Caco-2 (cell line): ENCODE results near the gene PWP2. TPM values are rescaled to one million over a fixed set of nuclear protein-coding genes. Genes with fewer than 3 reads are reported as not detected.

Experiments
- BruUV-seq: library from RNA; stranded (reverse); fragments of 400-500 nt; replicated peaks from 2 replicates; lab custom pipeline; 2021; lab: Mats Ljungman, UMichigan
- CTCF ChIA-PET: fragments of 300-600 bp; sonication (Branson Sonifier 250); formaldehyde crosslinking; loops from one replicate; lab custom pipeline; 2022; ENCODE audit warnings: antibody characterized with exemption; lab: Charles Lee
- POLR2A ChIA-PET: fragments of 300-600 bp; sonication (Branson Sonifier 250); formaldehyde crosslinking; loops from one replicate; lab custom pipeline; 2022; ENCODE audit warnings: antibody characterized with exemption; lab: Charles Lee
- DNase-seq, 2 experiments: peaks; one replicate each; pipeline versions ENCODE4 v3.0.0 to v3.0.0-alpha.2; 2020 to 2022
- H3K27me3 ChIP-seq: replicated peaks from 2 replicates; pipeline ENCODE4 v1.6.0; 2011; ENCODE audit warnings: low read length; ENCODE audit not compliant: control insufficient read depth, insufficient read depth
- H3K36me3 ChIP-seq: 2 replicates; pipeline ENCODE4 v1.5.1; 2011; ENCODE audit warnings: low read length; ENCODE audit not compliant: control insufficient read depth, insufficient read depth
- H3K4me1 ChIP-seq: fragments of 250-450 bp; sonication (Bioruptor Pico); 2 replicates; pipeline ENCODE4 v1.5.1; 2020; ENCODE audit warnings: mild to moderate bottlenecking
- H3K4me3 ChIP-seq: 2 replicates; pipeline ENCODE4 v1.5.1; 2011; ENCODE audit warnings: low read depth, mild to moderate bottlenecking, control low read depth, low read length
- H3K9me3 ChIP-seq: fragments of 250-450 bp; sonication (Bioruptor Pico); 2 replicates; pipeline ENCODE4 v1.5.1; 2020; ENCODE audit warnings: mild to moderate bottlenecking, moderate library complexity
- H3K27ac Mint-ChIP-seq: one replicate; pipeline ENCODE4 v1.8.0; 2022; ENCODE audit warnings: mixed read lengths; ENCODE audit not compliant: unreplicated experiment
- H3K27me3 Mint-ChIP-seq: one replicate; pipeline ENCODE4 v1.8.0; 2022; ENCODE audit warnings: mixed read lengths; ENCODE audit not compliant: insufficient read depth, unreplicated experiment
- H3K36me3 Mint-ChIP-seq: one replicate; pipeline ENCODE4 v1.8.0; 2022; ENCODE audit warnings: mild to moderate bottlenecking, mixed read lengths; ENCODE audit not compliant: insufficient read depth, unreplicated experiment
- H3K4me1 Mint-ChIP-seq: one replicate; pipeline ENCODE4 v1.8.0; 2022; ENCODE audit warnings: low read depth, mixed read lengths; ENCODE audit not compliant: unreplicated experiment
- H3K4me3 Mint-ChIP-seq: one replicate; pipeline ENCODE4 v1.8.0; 2022; ENCODE audit warnings: mild to moderate bottlenecking, moderate library complexity, mixed read lengths; ENCODE audit not compliant: unreplicated experiment
- H3K9me3 Mint-ChIP-seq: one replicate; pipeline ENCODE4 v1.8.0; 2022; ENCODE audit warnings: mixed read lengths; ENCODE audit not compliant: unreplicated experiment
- CTCF ChIP-seq, 2 experiments: fragments of 200-600 bp in 1 of 2; IDR thresholded peaks; 1 replicate in 1 of 2; 2 replicates in 1 of 2; pipeline versions ENCODE4 v1.5.1 to v1.8.0; 2011 to 2022; ENCODE audit warnings: antibody characterized with exemption in 1 of 2, control low read depth in 1 of 2, inconsistent platforms in 1 of 2, low read depth in 1 of 2, low read length in 1 of 2, mild to moderate bottlenecking in 1 of 2, moderate library complexity in 1 of 2; ENCODE audit not compliant: insufficient read depth in 1 of 2, severe bottlenecking in 1 of 2, unreplicated experiment in 1 of 2
- intact Hi-C: fragments of 100-400 bp; cut with micrococcal nuclease; formaldehyde crosslinking; loops from one replicate; pipeline ENCODE4 v1.10.0; 2022; ENCODE audit not compliant: unreplicated experiment
- total RNA-seq: library from RNA; stranded (reverse); gene quantifications from 2 replicates; pipeline ENCODE4 v1.2.3, GENCODE V29; 2022

The PWP2 gene
- total RNA-seq, 1 experiment from 2014 or later, result 30.6 TPM

GRCh38 chr21:44071359-44072104 is 35.7 kb upstream of the PWP2 start:
- Histone ChIP-seq H3K4me3 (no peak overlapping the region), H3K9me3 (no peaks in the 10 kb centered on the region), H3K4me1 (no peaks in the 10 kb centered on the region), H3K27me3 (no peaks in the 10 kb centered on the region), H3K36me3 (no peaks in the 10 kb centered on the region; the same call in none of the 2 replicates)
- no peaks in the 10 kb centered on the region for H3K9me3 Mint-ChIP-seq
- no peaks in the 10 kb centered on the region for H3K27me3 Mint-ChIP-seq
- BruUV-seq, result no TSS peak
- ChIA-PET POLR2A (no interaction called here), CTCF (no interaction called here)
- DNase-seq, result no peak
- no peak overlapping the region for H3K27ac Mint-ChIP-seq
- H3K36me3 Mint-ChIP-seq, result peaks cover 54% of the 10 kb centered on the region
- TF ChIP-seq CTCF (IDR thresholded peaks at IDR 0.05; ENCODE audit: insufficient read depth in 1 of 2, low read depth in 1 of 2, low read length in 1 of 2, severe bottlenecking in 1 of 2, unreplicated experiment in 1 of 2), result no peak
- intact Hi-C loops, result no loop called here
- H3K4me3 Mint-ChIP-seq, result no peak overlapping the region
- H3K4me1 Mint-ChIP-seq, result peaks cover 7% of the 10 kb centered on the region

DNA sequence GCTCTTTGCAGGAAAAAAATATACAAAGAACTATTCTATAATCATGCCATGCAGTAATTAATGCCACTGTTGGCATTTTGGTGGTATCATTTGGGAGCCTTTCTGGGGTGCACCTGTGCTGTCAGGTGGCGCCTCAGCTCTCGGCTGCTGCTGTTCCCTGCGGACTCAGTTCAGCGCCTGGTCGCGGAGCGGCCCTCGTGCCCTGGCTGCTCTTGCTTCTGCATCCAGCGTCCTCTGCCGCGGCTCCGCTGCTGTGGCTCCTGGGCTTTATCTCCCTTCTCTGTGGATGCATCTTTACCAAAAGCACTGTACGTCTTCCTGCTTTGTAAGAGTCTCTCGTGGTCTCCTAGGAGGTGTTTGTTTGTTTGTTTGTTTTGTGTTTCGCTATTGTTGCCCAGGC is 35.1 kb upstream of the PWP2 start:
- Histone ChIP-seq H3K4me3 (no peak overlapping the region), H3K36me3 (no peaks in the 10 kb centered on the region; the same call in none of the 2 replicates), H3K27me3 (no peaks in the 10 kb centered on the region), H3K9me3 (no peaks in the 10 kb centered on the region), H3K4me1 (no peaks in the 10 kb centered on the region)
- TF ChIP-seq CTCF (IDR thresholded peaks at IDR 0.05; ENCODE audit: insufficient read depth in 1 of 2, low read depth in 1 of 2, low read length in 1 of 2, severe bottlenecking in 1 of 2, unreplicated experiment in 1 of 2), result no peak
- Mint-ChIP-seq H3K27ac (no peak overlapping the region), H3K9me3 (no peaks in the 10 kb centered on the region), H3K4me3 (no peak overlapping the region), H3K36me3 (peaks cover 55% of the 10 kb centered on the region), H3K27me3 (no peaks in the 10 kb centered on the region), H3K4me1 (peaks cover 2% of the 10 kb centered on the region)
- CTCF ChIA-PET, result no interaction called here
- DNase-seq, result no peak
- intact Hi-C loops, result no loop called here
- no TSS peak for BruUV-seq
- POLR2A ChIA-PET, result no interaction called here

- H3K27ac Mint-ChIP-seq, result no peak overlapping the region
- POLR2A ChIA-PET, result no interaction called here
- no peaks in the 10 kb centered on the region for H3K4me1 Mint-ChIP-seq
These were observed 32.8 kb upstream of the PWP2 start for GRCh38 chr21:44074315-44074958.

More at GRCh38 chr21:44074315-44074958, 32.8 kb upstream of the PWP2 start:
- no peak for DNase-seq
- peaks cover 64% of the 10 kb centered on the region for H3K36me3 Mint-ChIP-seq
- CTCF ChIA-PET, result no interaction called here
- H3K9me3 Mint-ChIP-seq, result no peaks in the 10 kb centered on the region
- no peak overlapping the region for H3K4me3 ChIP-seq
- no peak for TF ChIP-seq CTCF (IDR thresholded peaks at IDR 0.05; ENCODE audit: insufficient read depth in 1 of 2, low read depth in 1 of 2, low read length in 1 of 2, severe bottlenecking in 1 of 2, unreplicated experiment in 1 of 2)
- H3K4me1 ChIP-seq, result no peaks in the 10 kb centered on the region
- H3K9me3 ChIP-seq, result no peaks in the 10 kb centered on the region
- H3K27me3 ChIP-seq, result no peaks in the 10 kb centered on the region
- intact Hi-C loops, result no loop called here
- H3K36me3 ChIP-seq, result no peaks in the 10 kb centered on the region; the same call in none of the 2 replicates
- H3K27me3 Mint-ChIP-seq, result no peaks in the 10 kb centered on the region
- no TSS peak for BruUV-seq
- H3K4me3 Mint-ChIP-seq, result no peak overlapping the region
